Neural cell (in vitro differentiated cells): Measurements from ENCODE around the gene SPI1. TPM values are rescaled to one million over a fixed set of nuclear protein-coding genes. Genes with fewer than 3 reads are reported as not detected.

Experiments
- H2AFZ ChIP-seq: fragments of 200-600, 300-800 bp; sonication (generic), shearing (Covaris generic); 2 replicates; pipeline ENCODE4 v1.6.0; 2014; ENCODE audit warnings: low read depth, mild to moderate bottlenecking, antibody characterized with exemption, low read length, moderate library complexity
- H3F3A ChIP-seq: fragments of 200-600 bp; shearing (Covaris generic); 2 replicates; pipeline ENCODE4 v1.6.1; 2016; ENCODE audit warnings: mild to moderate bottlenecking, moderate library complexity, mixed read lengths, antibody characterized with exemption, low read length; ENCODE audit not compliant: insufficient read depth, poor library complexity, severe bottlenecking
- H3K27ac ChIP-seq: fragments of 200-600, 300-800 bp; sonication (generic), shearing (Covaris generic); 2 replicates; pipeline ENCODE4 v1.5.1; 2014; ENCODE audit warnings: mild to moderate bottlenecking, low read length, moderate library complexity
- H3K27me3 ChIP-seq: fragments of 300-800, 200-600 bp; sonication (generic), shearing (Covaris generic); 2 replicates; pipeline ENCODE4 v1.6.0; 2014; ENCODE audit warnings: mild to moderate bottlenecking, low read depth, low read length, moderate library complexity; ENCODE audit not compliant: insufficient read depth
- H3K36me3 ChIP-seq: fragments of 300-800, 200-600 bp; sonication (generic), shearing (Covaris generic); 2 replicates; pipeline ENCODE4 v1.5.1; 2014; ENCODE audit warnings: mild to moderate bottlenecking, antibody characterized with exemption, low read length, moderate library complexity; ENCODE audit not compliant: insufficient read depth
- H3K4me2 ChIP-seq: fragments of 300-800, 200-600 bp; sonication (generic), shearing (Covaris generic); 2 replicates; pipeline ENCODE4 v1.6.0; 2014; ENCODE audit warnings: mild to moderate bottlenecking, low read length
- H3K4me3 ChIP-seq: fragments of 300-800, 200-600 bp; sonication (generic), shearing (Covaris generic); 2 replicates; pipeline ENCODE4 v1.5.1; 2014; ENCODE audit warnings: mild to moderate bottlenecking, low read length, moderate library complexity
- H3K79me2 ChIP-seq: fragments of 200-600 bp; shearing (Covaris generic); replicated peaks from 2 replicates; pipeline ENCODE4 v1.6.0; 2014; ENCODE audit warnings: mild to moderate bottlenecking, low read length, moderate library complexity; ENCODE audit not compliant: insufficient read depth
- H3K9ac ChIP-seq: fragments of 300-800, 200-600 bp; sonication (generic), shearing (Covaris generic); 2 replicates; pipeline ENCODE4 v1.6.1; 2016; ENCODE audit warnings: mild to moderate bottlenecking, low read length, mixed read lengths
- H3K9me2 ChIP-seq: fragments of 200-600 bp; shearing (Covaris generic); 2 replicates; pipeline ENCODE4 v1.6.1; 2016; ENCODE audit warnings: mild to moderate bottlenecking, low read length, mixed read lengths; ENCODE audit not compliant: insufficient read depth
- H3K9me3 ChIP-seq: fragments of 200-600, 300-800 bp; sonication (generic), shearing (Covaris generic); 2 replicates; pipeline ENCODE4 v1.6.1; 2016; ENCODE audit warnings: mild to moderate bottlenecking, mixed run types, low read length, moderate library complexity, mixed read lengths
- H4K20me1 ChIP-seq: fragments of 200-600 bp; shearing (Covaris generic); 2 replicates; pipeline ENCODE4 v1.6.1; 2016; ENCODE audit warnings: mild to moderate bottlenecking, mixed run types; ENCODE audit not compliant: insufficient read depth
- EP300 ChIP-seq: fragments of 450-650 bp; conservative IDR thresholded peaks from 2 replicates; pipeline ENCODE4 v1.6.1; 2014; ENCODE audit warnings: antibody characterized with exemption, mild to moderate bottlenecking, moderate library complexity; ENCODE audit not compliant: poor library complexity, severe bottlenecking
- EZH2 ChIP-seq: fragments of 200-600, 300-800 bp; shearing (Covaris generic), sonication (generic); IDR thresholded peaks from 2 replicates; pipeline ENCODE4 v1.6.1; 2014; ENCODE audit warnings: antibody characterized with exemption, low read length, borderline replicate concordance, mild to moderate bottlenecking; ENCODE audit not compliant: insufficient read depth, poor library complexity, severe bottlenecking
- MXI1 ChIP-seq: fragments of 450-650 bp; conservative IDR thresholded peaks from 2 replicates; pipeline ENCODE4 v1.6.1; 2014; ENCODE audit warnings: antibody characterized with exemption, mild to moderate bottlenecking; ENCODE audit not compliant: poor library complexity, severe bottlenecking
- POLR2AphosphoS5 ChIP-seq: IDR thresholded peaks from 2 replicates; pipeline ENCODE4 v1.6.1; 2012
- RAD21 ChIP-seq: fragments of 450-650 bp; conservative IDR thresholded peaks from 2 replicates; pipeline ENCODE4 v1.6.1; 2014; ENCODE audit warnings: antibody characterized with exemption, mild to moderate bottlenecking, moderate library complexity
- SMC3 ChIP-seq: fragments of 450-650 bp; conservative IDR thresholded peaks from 2 replicates; pipeline ENCODE4 v1.6.1; 2014; ENCODE audit warnings: antibody characterized with exemption, mild to moderate bottlenecking, moderate library complexity; ENCODE audit not compliant: poor library complexity
- TAF1 ChIP-seq: IDR thresholded peaks from 2 replicates; pipeline ENCODE4 v1.6.1; 2012; ENCODE audit warnings: low read depth
- polyA plus RNA-seq: library from polyadenylated mRNA; depleted of rRNA; stranded (reverse); fragments of >200 nt; gene quantifications from 2 replicates; pipeline ENCODE4 v1.2.3, GENCODE V29; 2014
- TF ChIP-seq, protein P1 (sequence below): IDR thresholded peaks from 2 replicates; pipeline ENCODE4 v1.6.1; 2012; ENCODE audit warnings: borderline replicate concordance
- TF ChIP-seq, protein P2 (sequence below): fragments of 450-650 bp; IDR thresholded peaks from 2 replicates; pipeline ENCODE4 v1.5.1; 2014; ENCODE audit warnings: antibody characterized with exemption, mild to moderate bottlenecking, moderate library complexity; ENCODE audit not compliant: poor library complexity, severe bottlenecking

SPI1 gene
- polyA plus RNA-seq, 1 donor from 2014 or later, result not detected

DNA sequence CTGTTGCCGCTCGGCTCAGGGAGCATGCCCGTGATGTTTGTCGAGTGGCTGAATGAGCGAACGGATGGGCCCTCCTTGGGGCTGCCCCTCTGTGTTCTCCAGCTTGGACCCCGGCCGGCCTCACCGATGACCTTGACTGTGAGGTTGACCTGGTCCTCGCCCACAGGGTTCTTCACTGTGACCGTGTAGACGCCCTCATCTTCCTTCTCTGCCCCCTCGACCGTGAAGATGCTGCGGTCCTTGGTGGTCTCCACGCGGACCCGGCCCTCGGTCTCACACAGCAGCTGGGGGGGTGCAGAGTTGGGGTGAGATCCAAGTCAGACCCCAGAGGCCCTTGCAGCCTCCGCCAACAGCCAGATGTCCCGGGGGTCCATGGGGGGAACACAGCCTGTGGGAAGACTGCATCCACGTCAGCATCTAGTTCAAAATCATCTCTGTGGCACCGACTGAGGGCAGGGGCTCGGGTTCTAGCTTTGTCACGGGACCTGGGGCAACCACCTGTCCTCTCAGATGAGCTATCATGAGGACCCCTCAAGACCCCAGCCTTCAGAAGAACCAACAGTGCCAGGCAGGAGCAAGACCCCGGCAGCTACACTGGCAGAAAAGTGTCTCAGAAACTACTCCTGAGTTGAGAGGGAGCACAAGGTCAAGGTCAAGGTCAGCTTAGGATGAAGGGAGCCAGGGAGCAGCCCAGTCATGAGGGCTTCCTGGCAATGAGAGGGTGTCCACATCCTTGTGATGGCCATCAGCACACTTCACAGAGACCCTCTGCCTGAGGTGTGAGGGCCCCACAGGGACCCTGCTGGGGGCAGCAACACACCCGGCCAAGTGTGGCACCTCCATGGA is 39.7 kb downstream of the SPI1 start:
- H3K36me3 ChIP-seq, result no peaks in the 10 kb centered on the region
- H3K27ac ChIP-seq, result no peak overlapping the region
- H3K79me2 ChIP-seq, result no peaks in the 10 kb centered on the region
- no peaks in the 10 kb centered on the region for H3K9me3 ChIP-seq
- no peaks in the 10 kb centered on the region for H3F3A ChIP-seq
- H2AFZ ChIP-seq, result no peak overlapping the region
- no peaks in the 10 kb centered on the region for H3K27me3 ChIP-seq
- no peak overlapping the region for H3K4me3 ChIP-seq
- TF ChIP-seq SMC3 (no peak), POLR2AphosphoS5 (no peak)
- TF ChIP-seq, protein P1, sequence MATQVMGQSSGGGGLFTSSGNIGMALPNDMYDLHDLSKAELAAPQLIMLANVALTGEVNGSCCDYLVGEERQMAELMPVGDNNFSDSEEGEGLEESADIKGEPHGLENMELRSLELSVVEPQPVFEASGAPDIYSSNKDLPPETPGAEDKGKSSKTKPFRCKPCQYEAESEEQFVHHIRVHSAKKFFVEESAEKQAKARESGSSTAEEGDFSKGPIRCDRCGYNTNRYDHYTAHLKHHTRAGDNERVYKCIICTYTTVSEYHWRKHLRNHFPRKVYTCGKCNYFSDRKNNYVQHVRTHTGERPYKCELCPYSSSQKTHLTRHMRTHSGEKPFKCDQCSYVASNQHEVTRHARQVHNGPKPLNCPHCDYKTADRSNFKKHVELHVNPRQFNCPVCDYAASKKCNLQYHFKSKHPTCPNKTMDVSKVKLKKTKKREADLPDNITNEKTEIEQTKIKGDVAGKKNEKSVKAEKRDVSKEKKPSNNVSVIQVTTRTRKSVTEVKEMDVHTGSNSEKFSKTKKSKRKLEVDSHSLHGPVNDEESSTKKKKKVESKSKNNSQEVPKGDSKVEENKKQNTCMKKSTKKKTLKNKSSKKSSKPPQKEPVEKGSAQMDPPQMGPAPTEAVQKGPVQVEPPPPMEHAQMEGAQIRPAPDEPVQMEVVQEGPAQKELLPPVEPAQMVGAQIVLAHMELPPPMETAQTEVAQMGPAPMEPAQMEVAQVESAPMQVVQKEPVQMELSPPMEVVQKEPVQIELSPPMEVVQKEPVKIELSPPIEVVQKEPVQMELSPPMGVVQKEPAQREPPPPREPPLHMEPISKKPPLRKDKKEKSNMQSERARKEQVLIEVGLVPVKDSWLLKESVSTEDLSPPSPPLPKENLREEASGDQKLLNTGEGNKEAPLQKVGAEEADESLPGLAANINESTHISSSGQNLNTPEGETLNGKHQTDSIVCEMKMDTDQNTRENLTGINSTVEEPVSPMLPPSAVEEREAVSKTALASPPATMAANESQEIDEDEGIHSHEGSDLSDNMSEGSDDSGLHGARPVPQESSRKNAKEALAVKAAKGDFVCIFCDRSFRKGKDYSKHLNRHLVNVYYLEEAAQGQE, result no peak
- TF ChIP-seq, protein P2, sequence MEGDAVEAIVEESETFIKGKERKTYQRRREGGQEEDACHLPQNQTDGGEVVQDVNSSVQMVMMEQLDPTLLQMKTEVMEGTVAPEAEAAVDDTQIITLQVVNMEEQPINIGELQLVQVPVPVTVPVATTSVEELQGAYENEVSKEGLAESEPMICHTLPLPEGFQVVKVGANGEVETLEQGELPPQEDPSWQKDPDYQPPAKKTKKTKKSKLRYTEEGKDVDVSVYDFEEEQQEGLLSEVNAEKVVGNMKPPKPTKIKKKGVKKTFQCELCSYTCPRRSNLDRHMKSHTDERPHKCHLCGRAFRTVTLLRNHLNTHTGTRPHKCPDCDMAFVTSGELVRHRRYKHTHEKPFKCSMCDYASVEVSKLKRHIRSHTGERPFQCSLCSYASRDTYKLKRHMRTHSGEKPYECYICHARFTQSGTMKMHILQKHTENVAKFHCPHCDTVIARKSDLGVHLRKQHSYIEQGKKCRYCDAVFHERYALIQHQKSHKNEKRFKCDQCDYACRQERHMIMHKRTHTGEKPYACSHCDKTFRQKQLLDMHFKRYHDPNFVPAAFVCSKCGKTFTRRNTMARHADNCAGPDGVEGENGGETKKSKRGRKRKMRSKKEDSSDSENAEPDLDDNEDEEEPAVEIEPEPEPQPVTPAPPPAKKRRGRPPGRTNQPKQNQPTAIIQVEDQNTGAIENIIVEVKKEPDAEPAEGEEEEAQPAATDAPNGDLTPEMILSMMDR, result no peak
- no peaks in the 10 kb centered on the region for H4K20me1 ChIP-seq
- no peak overlapping the region for H3K9ac ChIP-seq
- no peaks in the 10 kb centered on the region for H3K9me2 ChIP-seq
- H3K4me2 ChIP-seq, result no peak overlapping the region

DNA sequence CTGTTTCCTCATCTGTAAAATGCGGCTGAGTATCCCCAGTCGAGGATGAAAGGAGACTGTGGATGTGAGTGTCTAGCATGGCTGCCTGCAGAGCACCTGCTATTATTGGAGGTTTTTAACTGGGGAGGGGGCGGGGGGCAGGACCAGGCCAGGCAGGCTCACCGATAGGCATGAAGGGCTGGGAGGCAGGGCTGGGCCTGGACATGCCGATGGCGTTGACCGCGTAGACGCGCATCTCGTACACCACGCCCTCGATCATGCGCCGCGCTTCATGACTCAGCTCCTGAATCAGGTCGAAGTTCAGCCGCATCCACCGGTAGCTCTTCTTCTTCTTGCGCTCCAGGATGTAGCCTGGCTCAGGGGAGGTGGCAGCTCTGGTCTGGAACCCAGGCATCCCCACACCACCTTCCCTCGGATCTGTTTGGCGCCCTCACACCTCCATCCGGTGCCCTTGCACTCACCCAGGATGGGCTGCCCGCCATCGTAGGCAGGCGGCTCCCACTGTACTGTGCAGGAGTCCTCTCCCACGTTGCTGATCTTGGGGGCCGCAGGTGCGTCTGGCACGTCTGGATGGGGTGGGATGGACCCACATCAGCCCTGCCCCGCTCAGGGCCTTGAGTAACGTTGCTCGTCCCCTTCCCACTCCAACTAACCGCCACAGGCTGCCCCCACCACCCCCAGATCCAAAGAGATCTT is 41.0 kb downstream of the SPI1 start:
- Histone ChIP-seq H3K4me3 (no peak overlapping the region), H3F3A (no peaks in the 10 kb centered on the region), H3K9ac (no peak overlapping the region), H3K4me2 (no peak overlapping the region), H3K9me2 (no peaks in the 10 kb centered on the region), H3K27ac (no peak overlapping the region), H3K9me3 (no peaks in the 10 kb centered on the region), H3K79me2 (no peaks in the 10 kb centered on the region), H3K36me3 (no peaks in the 10 kb centered on the region), H2AFZ (no peak overlapping the region), H4K20me1 (no peaks in the 10 kb centered on the region), H3K27me3 (no peaks in the 10 kb centered on the region)
- TF ChIP-seq EZH2 (no peak), RAD21 (no peak), TAF1 (no peak), SMC3 (no peak), EP300 (no peak), POLR2AphosphoS5 (no peak), MXI1 (no peak)
- TF ChIP-seq, protein P2, result no peak
- TF ChIP-seq, protein P1, result no peak
